SK-N-SH treated with all-trans-retinoic acid at 6 μM for 48 hours (cell line): ENCODE data around the gene TBC1D2.

Experiments
- ATAC-seq: fragments of 200-7000 bp; cut with Tn5 transposase; 3 replicates; pipeline ENCODE4 v1.9.1; 2020; ENCODE audit warnings: mild to moderate bottlenecking, moderate library complexity
- ARNTL ChIP-seq: fragments of 450-650 bp; formaldehyde crosslinking; IDR thresholded peaks from 2 replicates; pipeline ENCODE4 v1.5.0; 2020; ENCODE audit warnings: low read depth, mild to moderate bottlenecking, moderate library complexity, borderline replicate concordance
- BACH2 ChIP-seq: fragments of 250-450 bp; sonication (Bioruptor Pico); IDR thresholded peaks from 2 replicates; pipeline ENCODE4 v1.9.0; 2021; ENCODE audit warnings: mild to moderate bottlenecking, borderline replicate concordance
- CREB5 ChIP-seq: fragments of 250-450 bp; sonication (Bioruptor Pico); IDR thresholded peaks from 2 replicates; pipeline ENCODE4 v1.5.1; 2020; ENCODE audit warnings: low read depth, mild to moderate bottlenecking, moderate library complexity
- CSDC2 ChIP-seq: fragments of 250-450 bp; sonication (Bioruptor Pico); IDR thresholded peaks from 2 replicates; pipeline ENCODE4 v1.5.0; 2020; ENCODE audit warnings: mild to moderate bottlenecking, moderate library complexity
- ESRRG ChIP-seq: fragments of 250-450 bp; sonication (Bioruptor Pico); IDR thresholded peaks from 2 replicates; pipeline ENCODE4 v1.6.1; 2021; ENCODE audit warnings: mild to moderate bottlenecking
- GLIS3 ChIP-seq: fragments of 250-450 bp; sonication (Bioruptor Pico); IDR thresholded peaks from 2 replicates; pipeline ENCODE4 v1.5.0; 2020; ENCODE audit warnings: mild to moderate bottlenecking, moderate library complexity
- ISL1 ChIP-seq: fragments of 250-450 bp; sonication (Bioruptor Pico); IDR thresholded peaks from 2 replicates; pipeline ENCODE4 v2.1.2; 2022; ENCODE audit warnings: mild to moderate bottlenecking, moderate library complexity
- OSR1 ChIP-seq: fragments of 250-450 bp; sonication (Bioruptor Pico); IDR thresholded peaks from 2 replicates; pipeline ENCODE4 v1.8.0; 2022; ENCODE audit warnings: moderate library complexity, mild to moderate bottlenecking, inconsistent platforms
- PATZ1 ChIP-seq: fragments of 250-450 bp; sonication (Bioruptor Pico); IDR thresholded peaks from 2 replicates; pipeline ENCODE4 v1.8.0; 2020; ENCODE audit warnings: mild to moderate bottlenecking, moderate library complexity, borderline replicate concordance
- POU6F1 ChIP-seq: fragments of 250-450 bp; sonication (Bioruptor Pico); IDR thresholded peaks from 2 replicates; pipeline ENCODE4 v1.8.0; 2021; ENCODE audit warnings: low read depth, mild to moderate bottlenecking, moderate library complexity, borderline replicate concordance
- PPARA ChIP-seq: fragments of 250-450 bp; sonication (Bioruptor Pico); IDR thresholded peaks from 2 replicates; pipeline ENCODE4 v1.5.0; 2020; ENCODE audit warnings: mild to moderate bottlenecking, borderline replicate concordance
- RARB ChIP-seq: fragments of 250-450 bp; sonication (Bioruptor Pico); IDR thresholded peaks from 2 replicates; pipeline ENCODE4 v1.8.0; 2021; ENCODE audit warnings: mild to moderate bottlenecking, moderate library complexity
- SNAI2 ChIP-seq: fragments of 250-450 bp; sonication (Bioruptor Pico); IDR thresholded peaks from 2 replicates; pipeline ENCODE4 v1.5.0; 2020; ENCODE audit warnings: mild to moderate bottlenecking, moderate library complexity
- TCF4 ChIP-seq: fragments of 250-450 bp; sonication (Bioruptor Pico); IDR thresholded peaks from 2 replicates; pipeline ENCODE4 v1.8.0; 2021; ENCODE audit warnings: mild to moderate bottlenecking, moderate library complexity, borderline replicate concordance
- TOX ChIP-seq: fragments of 250-450 bp; sonication (Bioruptor Pico); IDR thresholded peaks from 2 replicates; pipeline ENCODE4 v1.8.0; 2021; ENCODE audit warnings: mild to moderate bottlenecking, moderate library complexity, borderline replicate concordance
- ZC3H10 ChIP-seq: fragments of 250-450 bp; sonication (Bioruptor Pico); IDR thresholded peaks from 2 replicates; pipeline ENCODE4 v1.5.1; 2021; ENCODE audit warnings: mild to moderate bottlenecking, moderate library complexity
- ZFP30 ChIP-seq: fragments of 450-650 bp; formaldehyde crosslinking; IDR thresholded peaks from 2 replicates; pipeline ENCODE4 v1.5.0; 2022; ENCODE audit warnings: mild to moderate bottlenecking, moderate library complexity
- ZNF565 ChIP-seq: fragments of 450-650 bp; formaldehyde crosslinking; conservative IDR thresholded peaks from 2 replicates; pipeline ENCODE4 v1.5.0; 2020; ENCODE audit warnings: low read depth, mild to moderate bottlenecking, moderate library complexity
- TF ChIP-seq, protein P1 (sequence below): fragments of 250-450 bp; sonication (Bioruptor Pico); IDR thresholded peaks from 2 replicates; pipeline ENCODE4 v1.5.0; 2020; ENCODE audit warnings: mild to moderate bottlenecking, moderate library complexity

The TBC1D2 gene

GRCh38 chr9:98168153-98168780 is 87.2 kb downstream of the TBC1D2 start:
- TF ChIP-seq, protein P1, sequence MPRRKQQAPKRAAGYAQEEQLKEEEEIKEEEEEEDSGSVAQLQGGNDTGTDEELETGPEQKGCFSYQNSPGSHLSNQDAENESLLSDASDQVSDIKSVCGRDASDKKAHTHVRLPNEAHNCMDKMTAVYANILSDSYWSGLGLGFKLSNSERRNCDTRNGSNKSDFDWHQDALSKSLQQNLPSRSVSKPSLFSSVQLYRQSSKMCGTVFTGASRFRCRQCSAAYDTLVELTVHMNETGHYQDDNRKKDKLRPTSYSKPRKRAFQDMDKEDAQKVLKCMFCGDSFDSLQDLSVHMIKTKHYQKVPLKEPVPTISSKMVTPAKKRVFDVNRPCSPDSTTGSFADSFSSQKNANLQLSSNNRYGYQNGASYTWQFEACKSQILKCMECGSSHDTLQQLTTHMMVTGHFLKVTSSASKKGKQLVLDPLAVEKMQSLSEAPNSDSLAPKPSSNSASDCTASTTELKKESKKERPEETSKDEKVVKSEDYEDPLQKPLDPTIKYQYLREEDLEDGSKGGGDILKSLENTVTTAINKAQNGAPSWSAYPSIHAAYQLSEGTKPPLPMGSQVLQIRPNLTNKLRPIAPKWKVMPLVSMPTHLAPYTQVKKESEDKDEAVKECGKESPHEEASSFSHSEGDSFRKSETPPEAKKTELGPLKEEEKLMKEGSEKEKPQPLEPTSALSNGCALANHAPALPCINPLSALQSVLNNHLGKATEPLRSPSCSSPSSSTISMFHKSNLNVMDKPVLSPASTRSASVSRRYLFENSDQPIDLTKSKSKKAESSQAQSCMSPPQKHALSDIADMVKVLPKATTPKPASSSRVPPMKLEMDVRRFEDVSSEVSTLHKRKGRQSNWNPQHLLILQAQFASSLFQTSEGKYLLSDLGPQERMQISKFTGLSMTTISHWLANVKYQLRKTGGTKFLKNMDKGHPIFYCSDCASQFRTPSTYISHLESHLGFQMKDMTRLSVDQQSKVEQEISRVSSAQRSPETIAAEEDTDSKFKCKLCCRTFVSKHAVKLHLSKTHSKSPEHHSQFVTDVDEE (CRISPR knock-in tag): no peak
- TF ChIP-seq CSDC2 (CRISPR knock-in tag) (no peak), BACH2 (CRISPR knock-in tag) (no peak), ESRRG (CRISPR knock-in tag) (no peak), ISL1 (CRISPR knock-in tag) (no peak), ARNTL (CRISPR knock-in tag) (no peak), CREB5 (CRISPR knock-in tag) (no peak)
- no peak for ATAC-seq

- ATAC-seq: no peak
- TF ChIP-seq TOX (CRISPR knock-in tag) (no peak), ZFP30 (CRISPR knock-in tag) (no peak), POU6F1 (CRISPR knock-in tag) (no peak), TCF4 (CRISPR knock-in tag) (no peak), BACH2 (CRISPR knock-in tag) (no peak), RARB (CRISPR knock-in tag) (no peak), ESRRG (CRISPR knock-in tag) (no peak), SNAI2 (CRISPR knock-in tag) (no peak), OSR1 (CRISPR knock-in tag) (no peak), GLIS3 (CRISPR knock-in tag) (no peak), CREB5 (CRISPR knock-in tag) (no peak), CSDC2 (CRISPR knock-in tag) (no peak), ZC3H10 (no peak)
Observed at GRCh38 chr9:98164912-98165311, 90.5 kb downstream of the TBC1D2 start.

DNA sequence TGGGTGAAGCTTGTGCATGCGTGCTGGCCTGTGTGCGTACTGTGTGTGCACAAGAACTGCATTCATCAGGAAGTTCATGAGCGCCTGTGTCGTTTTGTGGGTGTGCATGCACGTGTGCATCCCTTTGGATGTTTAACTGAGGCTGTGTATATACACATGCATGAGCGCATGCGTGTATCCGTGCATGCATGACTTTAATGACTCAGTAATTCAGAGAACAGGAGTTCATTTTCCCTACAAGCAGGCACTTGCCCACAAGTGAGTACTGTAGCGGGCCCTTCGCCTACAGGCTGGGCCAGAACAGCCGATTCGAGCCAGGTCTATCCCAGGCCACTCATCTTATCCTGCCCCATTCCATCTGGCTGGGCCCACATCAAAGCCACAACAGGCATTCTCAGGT is 92.8 kb downstream of the TBC1D2 start:
- no peak for ATAC-seq
- TF ChIP-seq PATZ1 (CRISPR knock-in tag) (no peak), ZFP30 (CRISPR knock-in tag) (no peak), ESRRG (CRISPR knock-in tag) (no peak)

- no peak for ATAC-seq
- TF ChIP-seq ISL1 (CRISPR knock-in tag) (no peak), TOX (CRISPR knock-in tag) (no peak), SNAI2 (CRISPR knock-in tag) (no peak), RARB (CRISPR knock-in tag) (no peak), TCF4 (CRISPR knock-in tag) (no peak), CSDC2 (CRISPR knock-in tag) (no peak), ZC3H10 (no peak), GLIS3 (CRISPR knock-in tag) (no peak), PATZ1 (CRISPR knock-in tag) (no peak), CREB5 (CRISPR knock-in tag) (no peak), ZNF565 (CRISPR knock-in tag) (no peak), PPARA (CRISPR knock-in tag) (no peak), ZFP30 (CRISPR knock-in tag) (no peak), BACH2 (CRISPR knock-in tag) (no peak)
Observed at GRCh38 chr9:98161851-98162250, 93.6 kb downstream of the TBC1D2 start.
